ENCODE measurements around the gene KLK5.

- TF ChIP-seq GATA2 (IDR thresholded peaks at IDR 0.05; ENCODE audit: low read depth, low read length), result no peak
- no peak for TF ChIP-seq GATA3 (IDR thresholded peaks at IDR 0.05; ENCODE audit: low read depth, low read length)
Measured at GRCh38 chr19:50998686-50999085, 45.8 kb upstream of the KLK5 start.

Measured in SH-SY5Y (cell line).